HepG2 (cell line): ENCODE results near the gene MCM3. TPM values are rescaled to one million over a fixed set of nuclear protein-coding genes. Genes with fewer than 3 reads are reported as not detected.
A peak's percentile ranks its signal among the peaks of the same experiment; 100 is the strongest.

ENCODE experiments used
- ATAC-seq: fragments of 200-7000 bp; cut with Tn5 transposase; 3 replicates; pipeline ENCODE4 v1.9.1; 2020; ENCODE audit warnings: mild to moderate bottlenecking, moderate library complexity
- BruUV-seq: library from RNA; stranded (reverse); fragments of 400-500 nt; replicated peaks from 2 replicates; lab custom pipeline; 2021; lab: Mats Ljungman, UMichigan
- CTCF ChIA-PET: fragments of 300-600 bp; formaldehyde crosslinking; extraction: SDS; loops from one replicate; lab custom pipeline; 2021; ENCODE audit warnings: low total read pairs, inconsistent platforms, low intra/inter-chr PET ratio; lab: Yijun Ruan, JAX
- POLR2A ChIA-PET: fragments of 350-600 bp; sonication (Branson Sonifier 250); formaldehyde crosslinking; loops from one replicate; lab custom pipeline; 2020; ENCODE audit warnings: antibody characterized with exemption, inconsistent platforms; lab: Yijun Ruan, JAX
- DNase-seq: peaks from one replicate; pipeline ENCODE4 v3.0.0-alpha.2; 2015; ENCODE audit warnings: low spot score
- FAIRE-seq: peaks from 3 replicates; lab custom pipeline; 2011; peaks lifted over from hg19 to GRCh38; lab: Jason Lieb, UNC
- H2AFZ ChIP-seq: one replicate; pipeline ENCODE4 v1.6.1; 2011; ENCODE audit warnings: low read length, inconsistent platforms
- H3K27ac ChIP-seq: fragments of 300-600 bp; 3 replicates; pipeline ENCODE4 v1.8.0; 2011; ENCODE audit warnings: mixed run types, mild to moderate bottlenecking, mixed read lengths, low read length, inconsistent platforms; ENCODE audit not compliant: insufficient read depth; ENCODE audit errors: extremely low read length
- H3K27me3 ChIP-seq, 2 experiments: fragments of 200-600 bp in 1 of 2; 2 replicates in 1 of 2; 3 replicates in 1 of 2; pipeline versions ENCODE4 v1.6.0 to v1.8.0; 2011; ENCODE audit warnings: low read length in 2 of 2, mild to moderate bottlenecking in 2 of 2, moderate library complexity in 2 of 2, inconsistent platforms in 1 of 2; ENCODE audit not compliant: insufficient read depth in 2 of 2, control insufficient read depth in 1 of 2
- H3K36me3 ChIP-seq, 2 experiments: fragments of 200-600 bp in 1 of 2; replicated peaks in 1 of 2; 2 replicates in 1 of 2; 3 replicates in 1 of 2; pipeline versions ENCODE4 v1.5.1 to v1.8.0; 2011; ENCODE audit warnings: low read length in 2 of 2, inconsistent platforms in 1 of 2; ENCODE audit not compliant: insufficient read depth in 2 of 2, control insufficient read depth in 1 of 2
- H3K4me1 ChIP-seq: 2 replicates; pipeline ENCODE4 v1.5.1; 2012; ENCODE audit warnings: low read length, inconsistent platforms; ENCODE audit not compliant: insufficient read depth
- H3K4me2 ChIP-seq: 2 replicates; pipeline ENCODE4 v1.6.0; 2011; ENCODE audit warnings: low read depth, low read length, inconsistent platforms
- H3K4me3 ChIP-seq, 3 experiments: fragments of 200-600 bp in 1 of 3; sonication (generic), shearing (Covaris generic) in 1 of 3; replicated peaks in 1 of 3; 2 replicates each; pipeline ENCODE4 v1.5.1; 2011 to 2016; ENCODE audit warnings: low read length in 3 of 3, inconsistent platforms in 2 of 3, low read depth in 2 of 3, mild to moderate bottlenecking in 2 of 3, control low read depth in 1 of 3, mixed read lengths in 1 of 3; ENCODE audit not compliant: insufficient read depth in 1 of 3
- H3K79me2 ChIP-seq: one replicate; pipeline ENCODE4 v1.6.1; 2011; ENCODE audit warnings: low read length, inconsistent platforms; ENCODE audit not compliant: insufficient read depth
- H3K9ac ChIP-seq: 2 replicates; pipeline ENCODE4 v1.6.0; 2011; ENCODE audit warnings: mild to moderate bottlenecking, low read depth, low read length, inconsistent platforms; ENCODE audit not compliant: insufficient read depth
- H3K9me3 ChIP-seq: 2 replicates; pipeline ENCODE4 v1.5.1; 2012; ENCODE audit warnings: mild to moderate bottlenecking, low read length
- H4K20me1 ChIP-seq: 2 replicates; pipeline ENCODE4 v1.6.0; 2011; ENCODE audit warnings: inconsistent platforms, mild to moderate bottlenecking, low read length, moderate library complexity; ENCODE audit not compliant: insufficient read depth
- CBFB ChIP-seq: sonication (generic); formaldehyde crosslinking; IDR thresholded peaks from 2 replicates; pipeline ENCODE4 v1.4.0; 2020; ENCODE audit warnings: missing genetic modification reagents
- CBX1 ChIP-seq: IDR thresholded peaks from one replicate; pipeline ENCODE4 v1.6.1; 2016; ENCODE audit warnings: antibody characterized with exemption, low read depth
- FOXK2 ChIP-seq: fragments of 450-650 bp; IDR thresholded peaks from 2 replicates; pipeline ENCODE4 v1.6.1; 2016
- FOXM1 ChIP-seq: sonication (generic); formaldehyde crosslinking; IDR thresholded peaks from 2 replicates; pipeline ENCODE4 v1.5.0; 2020; ENCODE audit warnings: missing genetic modification reagents
- FOXP4 ChIP-seq: sonication (generic); formaldehyde crosslinking; IDR thresholded peaks from 2 replicates; pipeline ENCODE4 v1.4.0; 2020; ENCODE audit warnings: missing genetic modification reagents
- HNRNPK ChIP-seq: fragments of 200-400 bp; formaldehyde crosslinking; IDR thresholded peaks from 2 replicates; pipeline ENCODE4 v1.6.1; 2018; ENCODE audit warnings: low read length, low read depth, moderate library complexity, mild to moderate bottlenecking; ENCODE audit not compliant: poor library complexity, severe bottlenecking
- HNRNPL ChIP-seq: fragments of 200-400 bp; formaldehyde crosslinking; IDR thresholded peaks from 2 replicates; pipeline ENCODE4 v1.6.1; 2017; ENCODE audit warnings: mild to moderate bottlenecking, low read depth, low read length
- KLF16 ChIP-seq, 2 experiments: sonication (generic) in 1 of 2; formaldehyde crosslinking in 1 of 2; IDR thresholded peaks; 2 replicates each; pipeline versions ENCODE4 v1.6.1 to v1.8.0; 2016 to 2023; ENCODE audit warnings: missing genetic modification reagents in 2 of 2, missing compliant biosample characterization in 1 of 2
- PBX3 ChIP-seq: sonication (generic); formaldehyde crosslinking; IDR thresholded peaks from 2 replicates; pipeline ENCODE4 v1.8.1; 2023; ENCODE audit warnings: missing genetic modification reagents, inconsistent platforms, borderline replicate concordance
- SAP130 ChIP-seq: IDR thresholded peaks from 2 replicates; pipeline ENCODE4 v1.6.1; 2016; ENCODE audit warnings: low read depth
- SP1 ChIP-seq, 2 experiments: fragments of 450-650 bp in 1 of 2; sonication (generic) in 1 of 2; formaldehyde crosslinking in 1 of 2; IDR thresholded peaks; 2 replicates each; pipeline versions ENCODE4 v1.4.0 to v1.6.1; 2016 to 2020; ENCODE audit warnings: missing genetic modification reagents in 1 of 2
- ZFP37 ChIP-seq: sonication (generic); formaldehyde crosslinking; IDR thresholded peaks from 2 replicates; pipeline ENCODE4 v1.4.0; 2020; ENCODE audit warnings: missing genetic modification reagents, borderline replicate concordance
- ZHX1 ChIP-seq: sonication (generic); formaldehyde crosslinking; IDR thresholded peaks from 2 replicates; pipeline ENCODE4 v1.8.1; 2022; ENCODE audit warnings: low read depth, mild to moderate bottlenecking, missing genetic modification reagents
- ZNF121 ChIP-seq: sonication (generic); formaldehyde crosslinking; IDR thresholded peaks from 2 replicates; pipeline ENCODE4 v1.5.0; 2020; ENCODE audit warnings: mild to moderate bottlenecking, missing genetic modification reagents
- ZNF180 ChIP-seq: sonication (generic); formaldehyde crosslinking; IDR thresholded peaks from 2 replicates; pipeline ENCODE4 v1.4.0; 2020; ENCODE audit warnings: low read depth, missing genetic modification reagents, borderline replicate concordance
- ZNF333 ChIP-seq: sonication (generic); formaldehyde crosslinking; IDR thresholded peaks from 2 replicates; pipeline ENCODE4 v1.4.0; 2020; ENCODE audit warnings: mild to moderate bottlenecking, missing genetic modification reagents, borderline replicate concordance
- ZNF589 ChIP-seq: sonication (generic); formaldehyde crosslinking; conservative IDR thresholded peaks from 2 replicates; pipeline ENCODE4 v1.8.0; 2022; ENCODE audit warnings: mild to moderate bottlenecking, moderate library complexity, missing genetic modification reagents
- ZNF773 ChIP-seq: sonication (generic); formaldehyde crosslinking; IDR thresholded peaks from 2 replicates; pipeline ENCODE4 v1.4.0; 2020; ENCODE audit warnings: missing genetic modification reagents, borderline replicate concordance
- ZSCAN22 ChIP-seq: sonication (generic); formaldehyde crosslinking; IDR thresholded peaks from 2 replicates; pipeline ENCODE4 v1.4.0; 2020; ENCODE audit warnings: mild to moderate bottlenecking, missing genetic modification reagents
- WGBS: methylation state at CpG from one replicate; pipeline ENCODE4 v1.1.6; 2017; ENCODE audit warnings: low lambda C conversion rate; 5-methylcytosine and 5-hydroxymethylcytosine counted together
- in situ Hi-C: cut with HindIII; loops from 2 replicates; pipeline ENCODE4 v1.10.0; 2017; ENCODE audit warnings: low pct_unique_long_range_greater_than_20kb; ENCODE audit not compliant: extremely low pct_ligation_motif_present
- intact Hi-C: fragments of 100-400 bp; cut with micrococcal nuclease; formaldehyde crosslinking; loops from one replicate; pipeline ENCODE4 v1.10.0; 2022; ENCODE audit not compliant: unreplicated experiment
- polyA plus RNA-seq, 8 experiments: library from polyadenylated mRNA; depleted of rRNA in 3 of 8; stranded (reverse) in 7 of 8; unstranded in 1 of 8; fragments of >200 nt; fragmentation: Illumina TruSeq in 4 of 8; extraction: Trizol in 4 of 8; gene quantifications; 2 replicates each; pipeline versions ENCODE4 v1.2.1 to v1.2.3, GENCODE V29; 2011 to 2016; ENCODE audit warnings: low read depth in 4 of 8, missing spikeins in 1 of 8, mixed read lengths in 1 of 8; ENCODE audit not compliant: insufficient read depth in 1 of 8
- total RNA-seq, 5 experiments: library from RNA; depleted of rRNA; stranded (reverse); fragments of >200 nt; fragmentation: Illumina TruSeq; extraction: Trizol; gene quantifications; 2 replicates each; pipeline ENCODE4 v1.2.3, GENCODE V29; 2016; ENCODE audit warnings: low read depth in 1 of 5

Gene MCM3
- total and polyA plus RNA-seq, 2 of the 13 experiments (the other 11 are each of a cell fraction or from before 2014, with no cell fraction given), result 164 to 288 TPM

- H3K79me2 ChIP-seq, result no peaks in the 10 kb centered on the region
- H3K9ac ChIP-seq, result no peak overlapping the region
- H3K4me3 ChIP-seq, result no peak overlapping the region
- in situ Hi-C loops (no loop called here), intact Hi-C loops (no loop called here)
- H3K4me2 ChIP-seq, result no peak overlapping the region
- ATAC-seq, result peak; percentile 13; the same call in 2 of the 3 replicates
- ChIA-PET POLR2A (interaction anchor here (0.6 to 1.2 kb wide), 4 partner anchors 11 to 118 kb away, joined by 3 to 7 read pairs (median 4); partner anchors contain the start of genes MCM3 and PAQR8), CTCF (no interaction called here)
- H3K9me3 ChIP-seq, result no peaks in the 10 kb centered on the region
- DNase-seq, result peak; percentile 43
- 90% methylated on average over 9 of the region's 9 CpGs for WGBS
- peaks cover 20% of the 10 kb centered on the region for H3K4me1 ChIP-seq
- no peak overlapping the region for H2AFZ ChIP-seq
- FAIRE-seq, result no peak
- H3K27me3 ChIP-seq, result no peaks in the 10 kb centered on the region
- BruUV-seq, result no TSS peak
- H4K20me1 ChIP-seq, result no peaks in the 10 kb centered on the region
- peaks cover 41 to 92% of the 10 kb centered on the region in 2 experiments for H3K36me3 ChIP-seq
- H3K27ac ChIP-seq, result no peak overlapping the region
- TF ChIP-seq SAP130 (CRISPR knock-in tag), result peak; percentile 24; the same call in 1 of the 2 replicates
- TF ChIP-seq FOXK2, result no peak
- no peak for TF ChIP-seq ZNF121 (CRISPR knock-in tag)
- TF ChIP-seq ZNF333, result no peak
- no peak for TF ChIP-seq CBX1
- TF ChIP-seq ZNF589, result no peak
- no peak for TF ChIP-seq ZHX1 (CRISPR knock-in tag)
- TF ChIP-seq KLF16 (CRISPR knock-in tag; IDR thresholded peaks at IDR 0.05), result no peak
- TF ChIP-seq ZNF773 (CRISPR knock-in tag), result no peak
- no peak for TF ChIP-seq ZFP37 (CRISPR knock-in tag)
- TF ChIP-seq FOXM1 (CRISPR knock-in tag), result no peak
- no peak for TF ChIP-seq ZSCAN22
- no peak for TF ChIP-seq ZNF180 (CRISPR knock-in tag)
- TF ChIP-seq HNRNPK, result no peak
- no peak for TF ChIP-seq HNRNPL
- no peak for TF ChIP-seq PBX3
- TF ChIP-seq FOXP4 (CRISPR knock-in tag), result no peak
- TF ChIP-seq CBFB, result no peak
- no peak for TF ChIP-seq SP1 (IDR thresholded peaks at IDR 0.05)
- TF ChIP-seq SP1 (CRISPR knock-in tag; IDR thresholded peaks at IDR 0.05), result no peak
These were observed 12.6 kb downstream of the MCM3 start for GRCh38 chr6:52271852-52272460.
